HEK293 (cell line): Measurements from ENCODE around the gene RECQL.

Experiments
- CTCF ChIA-PET: fragments of 350-600 bp; formaldehyde crosslinking; extraction: SDS; loops from one replicate; lab custom pipeline; 2021; ENCODE audit warnings: antibody characterized with exemption; lab: Yijun Ruan, JAX
- POLR2A ChIA-PET: fragments of 300-600 bp; formaldehyde crosslinking; extraction: SDS; loops from one replicate; lab custom pipeline; 2020; ENCODE audit warnings: antibody characterized with exemption, inconsistent platforms; lab: Yijun Ruan, JAX
- H3K27ac ChIP-seq: fragments of 200-500 bp; sonication (Bioruptor generic); 2 replicates; pipeline ENCODE4 v1.5.1; 2014; ENCODE audit warnings: low read depth, low read length, control low read depth, inconsistent platforms; ENCODE audit errors: extremely low read depth
- H3K36me3 ChIP-seq, 2 experiments: fragments of 200-500 bp in 1 of 2; sonication (Bioruptor generic) in 1 of 2; 1 replicate in 1 of 2; 2 replicates in 1 of 2; pipeline ENCODE4 v1.5.1; 2014 to 2017; ENCODE audit warnings: inconsistent platforms in 2 of 2, low read length in 2 of 2; ENCODE audit not compliant: control insufficient read depth in 2 of 2, insufficient read depth in 1 of 2
- H3K4me1 ChIP-seq: fragments of 200-500 bp; sonication (Bioruptor generic); 2 replicates; pipeline ENCODE4 v1.5.1; 2014; ENCODE audit warnings: mild to moderate bottlenecking, low read length, inconsistent platforms; ENCODE audit not compliant: control insufficient read depth, insufficient read depth
- H3K4me3 ChIP-seq: 2 replicates; pipeline ENCODE4 v1.5.1; 2011; ENCODE audit warnings: low read depth, mild to moderate bottlenecking, control low read depth, low read length, moderate library complexity
- H3K9me3 ChIP-seq: fragments of 200-500 bp; sonication (Bioruptor generic); 2 replicates; pipeline ENCODE4 v1.5.1; 2014; ENCODE audit warnings: low read depth, low read length, inconsistent platforms; ENCODE audit not compliant: control insufficient read depth, insufficient read depth
- BCL6B ChIP-seq: fragments of 450-650 bp; formaldehyde crosslinking; IDR thresholded peaks from 2 replicates; pipeline ENCODE4 v1.5.1; 2017; ENCODE audit warnings: missing biosample characterization, missing genetic modification characterization
- GFI1B ChIP-seq: fragments of 450-650 bp; formaldehyde crosslinking; IDR thresholded peaks from 2 replicates; pipeline ENCODE4 v1.5.1; 2016; ENCODE audit warnings: missing biosample characterization, missing genetic modification characterization
- HIC1 ChIP-seq: fragments of 450-650 bp; formaldehyde crosslinking; IDR thresholded peaks from 2 replicates; pipeline ENCODE4 v1.5.1; 2016; ENCODE audit warnings: missing biosample characterization, missing genetic modification characterization
- KLF17 ChIP-seq: fragments of 450-650 bp; formaldehyde crosslinking; IDR thresholded peaks from 2 replicates; pipeline ENCODE4 v1.5.1; 2016; ENCODE audit warnings: missing biosample characterization, missing genetic modification characterization
- KLF8 ChIP-seq: fragments of 450-650 bp; formaldehyde crosslinking; IDR thresholded peaks from 2 replicates; pipeline ENCODE4 v1.5.1; 2016; ENCODE audit warnings: missing biosample characterization, missing genetic modification characterization
- PATZ1 ChIP-seq: fragments of 450-650 bp; formaldehyde crosslinking; IDR thresholded peaks from 2 replicates; pipeline ENCODE4 v1.5.1; 2016; ENCODE audit warnings: missing biosample characterization, missing genetic modification characterization
- PRDM6 ChIP-seq: fragments of 450-650 bp; formaldehyde crosslinking; IDR thresholded peaks from 2 replicates; pipeline ENCODE4 v1.5.1; 2017; ENCODE audit warnings: missing biosample characterization, missing genetic modification characterization
- YY2 ChIP-seq: fragments of 450-650 bp; formaldehyde crosslinking; IDR thresholded peaks from 2 replicates; pipeline ENCODE4 v1.5.1; 2016; ENCODE audit warnings: missing biosample characterization, missing genetic modification characterization
- ZBTB8A ChIP-seq: fragments of 450-650 bp; formaldehyde crosslinking; IDR thresholded peaks from 2 replicates; pipeline ENCODE4 v1.5.1; 2016; ENCODE audit warnings: missing biosample characterization, missing genetic modification characterization
- ZFP3 ChIP-seq: fragments of 450-650 bp; formaldehyde crosslinking; IDR thresholded peaks from 2 replicates; pipeline ENCODE4 v1.5.1; 2016; ENCODE audit warnings: low read depth, missing biosample characterization, missing genetic modification characterization
- ZFP37 ChIP-seq: fragments of 450-650 bp; formaldehyde crosslinking; IDR thresholded peaks from 2 replicates; pipeline ENCODE4 v1.5.1; 2016; ENCODE audit warnings: missing biosample characterization, missing genetic modification characterization
- ZNF112 ChIP-seq: fragments of 450-650 bp; formaldehyde crosslinking; IDR thresholded peaks from 2 replicates; pipeline ENCODE4 v1.5.0; 2017; ENCODE audit warnings: missing biosample characterization, missing genetic modification characterization
- ZNF140 ChIP-seq: fragments of 450-650 bp; formaldehyde crosslinking; IDR thresholded peaks from 2 replicates; pipeline ENCODE4 v1.5.1; 2016; ENCODE audit warnings: missing biosample characterization, missing genetic modification characterization
- ZNF341 ChIP-seq: fragments of 450-650 bp; formaldehyde crosslinking; IDR thresholded peaks from 2 replicates; pipeline ENCODE4; 2016; ENCODE audit warnings: low read depth, missing biosample characterization, missing genetic modification characterization
- ZNF423 ChIP-seq: fragments of 450-650 bp; formaldehyde crosslinking; IDR thresholded peaks from 2 replicates; pipeline ENCODE4 v1.5.1; 2016; ENCODE audit warnings: missing biosample characterization, missing genetic modification characterization
- ZNF529 ChIP-seq: fragments of 450-650 bp; formaldehyde crosslinking; IDR thresholded peaks from 2 replicates; pipeline ENCODE4 v1.5.1; 2017; ENCODE audit warnings: missing genetic modification characterization, missing biosample characterization; ENCODE audit not compliant: insufficient replicate concordance
- ZNF600 ChIP-seq: fragments of 450-650 bp; formaldehyde crosslinking; IDR thresholded peaks from 2 replicates; pipeline ENCODE4 v1.5.1; 2016; ENCODE audit warnings: missing biosample characterization, missing genetic modification characterization
- ZNF658 ChIP-seq: fragments of 450-650 bp; formaldehyde crosslinking; IDR thresholded peaks from 2 replicates; pipeline ENCODE4; 2016; ENCODE audit warnings: missing biosample characterization, missing genetic modification characterization
- ZNF692 ChIP-seq: fragments of 450-650 bp; formaldehyde crosslinking; IDR thresholded peaks from 2 replicates; pipeline ENCODE4 v1.5.1; 2016; ENCODE audit warnings: missing biosample characterization, missing genetic modification characterization
- ZNF837 ChIP-seq: fragments of 450-650 bp; formaldehyde crosslinking; IDR thresholded peaks from 2 replicates; pipeline ENCODE4 v1.5.1; 2016; ENCODE audit warnings: missing biosample characterization, missing genetic modification characterization
- ZNF843 ChIP-seq: fragments of 450-650 bp; formaldehyde crosslinking; IDR thresholded peaks from 2 replicates; pipeline ENCODE4 v1.5.1; 2016; ENCODE audit warnings: missing biosample characterization, missing genetic modification characterization

RECQL gene

GRCh38 chr12:21501258-21502163, at the start of gene RECQL, which contains the start of gene GOLT1B (continued):
- TF ChIP-seq PRDM6 (no peak), ZNF658 (tag by site-specific recombination) (no peak), ZNF837 (no peak), KLF17 (tag by site-specific recombination) (peak; percentile 70; the same call in 1 of the 2 replicates), ZNF600 (tag by site-specific recombination) (peak; percentile 63; the same call in 1 of the 2 replicates), ZNF341 (peak; percentile 58), HIC1 (tag by site-specific recombination) (no peak), GFI1B (tag by site-specific recombination) (no peak), PATZ1 (tag by site-specific recombination) (peak; percentile 22; the same call in 1 of the 2 replicates), ZNF843 (tag by site-specific recombination) (0 out of 2 replicates have a peak, but pooled peaks have one; percentile 9), ZFP37 (tag by site-specific recombination) (peak; percentile 47; the same call in 1 of the 2 replicates)

GRCh38 chr12:21547437-21547836, 46.0 kb upstream of the RECQL start:
- no peaks in the 10 kb centered on the region for H3K36me3 ChIP-seq
- H3K9me3 ChIP-seq = no peaks in the 10 kb centered on the region
- no peaks in the 10 kb centered on the region for H3K4me1 ChIP-seq
- H3K27ac ChIP-seq = no peak overlapping the region
- no peak overlapping the region for H3K4me3 ChIP-seq
- POLR2A ChIA-PET = no interaction called here
- CTCF ChIA-PET = no interaction called here
- TF ChIP-seq ZNF112 (no peak), ZBTB8A (tag by site-specific recombination) (no peak), YY2 (tag by site-specific recombination) (no peak), ZNF692 (tag by site-specific recombination) (no peak), ZNF140 (tag by site-specific recombination) (no peak), ZNF529 (tag by site-specific recombination) (no peak), ZNF423 (tag by site-specific recombination) (no peak), BCL6B (tag by site-specific recombination) (no peak), KLF8 (no peak), ZFP3 (tag by site-specific recombination) (no peak)
